Prostate gland (tissue), 2 donors: ENCODE data around the gene AOC2. TPM values are rescaled to one million over a fixed set of nuclear protein-coding genes. Genes with fewer than 3 reads are reported as not detected.
A peak's percentile ranks its signal among the peaks of the same experiment; 100 is the strongest.

Experiments
- DNase-seq: peaks from one replicate; pipeline ENCODE4 v3.0.0-alpha.2; 2019; ENCODE audit warnings: low spot score
- H3K27ac ChIP-seq, 2 donors: fragments of 200-600 bp; sonication (generic); 2 replicates each; pipeline ENCODE4 v1.5.1; 2017 to 2019
- H3K27me3 ChIP-seq: fragments of 200-600 bp; sonication (generic); replicated peaks from 2 replicates; pipeline ENCODE4 v1.5.1; 2019; ENCODE audit not compliant: insufficient read depth
- H3K36me3 ChIP-seq, 2 donors: fragments of 200-600 bp; sonication (generic); 1 replicate in 1 of 2; 2 replicates in 1 of 2; pipeline versions ENCODE4 v1.5.1 to v1.8.1; 2017 to 2019
- H3K4me1 ChIP-seq: fragments of 200-600 bp; sonication (generic); replicated peaks from 2 replicates; pipeline ENCODE4 v1.5.1; 2019
- H3K4me3 ChIP-seq, 2 donors: fragments of 200-600 bp; sonication (generic); 2 replicates each; pipeline ENCODE4 v1.5.1; 2017 to 2019
- H3K9me3 ChIP-seq: fragments of 200-600 bp; sonication (generic); 2 replicates; pipeline ENCODE4 v1.5.1; 2017
- CTCF ChIP-seq, 4 experiments: fragments of 200-600 bp in 2 of 4; fragments of 450-650 bp in 2 of 4; sonication (generic) in 2 of 4; IDR thresholded peaks; 1 replicate in 3 of 4; 2 replicates in 1 of 4; pipeline ENCODE4 v1.5.1; 2016 to 2019; ENCODE audit warnings: antibody characterized with exemption in 4 of 4, mild to moderate bottlenecking in 2 of 4, moderate library complexity in 2 of 4
- POLR2A ChIP-seq: fragments of 450-650 bp; IDR thresholded peaks from one replicate; pipeline ENCODE4 v1.6.1; 2016; ENCODE audit warnings: antibody characterized with exemption, mild to moderate bottlenecking
- POLR2AphosphoS5 ChIP-seq: sonication (generic); formaldehyde crosslinking; IDR thresholded peaks from one replicate; pipeline ENCODE4 v1.6.1; 2017; ENCODE audit warnings: antibody characterized with exemption
- WGBS: methylation state at CpG from one replicate; pipeline ENCODE4 v1.1.5; 2018; 5-methylcytosine and 5-hydroxymethylcytosine counted together
- intact Hi-C: fragments of 100-400 bp; cut with DNase I; formaldehyde crosslinking; loops from one replicate; pipeline ENCODE4 v1.14.2; 2022
- total RNA-seq, 2 donors: library from RNA; depleted of rRNA; stranded (reverse); fragments of >200 nt; gene quantifications; one replicate each; pipeline ENCODE4 v1.1.0, GENCODE V29; 2016

AOC2 gene
- total RNA-seq, 2 donors from 2014 or later = 0.27 to 4.9 TPM

DNA sequence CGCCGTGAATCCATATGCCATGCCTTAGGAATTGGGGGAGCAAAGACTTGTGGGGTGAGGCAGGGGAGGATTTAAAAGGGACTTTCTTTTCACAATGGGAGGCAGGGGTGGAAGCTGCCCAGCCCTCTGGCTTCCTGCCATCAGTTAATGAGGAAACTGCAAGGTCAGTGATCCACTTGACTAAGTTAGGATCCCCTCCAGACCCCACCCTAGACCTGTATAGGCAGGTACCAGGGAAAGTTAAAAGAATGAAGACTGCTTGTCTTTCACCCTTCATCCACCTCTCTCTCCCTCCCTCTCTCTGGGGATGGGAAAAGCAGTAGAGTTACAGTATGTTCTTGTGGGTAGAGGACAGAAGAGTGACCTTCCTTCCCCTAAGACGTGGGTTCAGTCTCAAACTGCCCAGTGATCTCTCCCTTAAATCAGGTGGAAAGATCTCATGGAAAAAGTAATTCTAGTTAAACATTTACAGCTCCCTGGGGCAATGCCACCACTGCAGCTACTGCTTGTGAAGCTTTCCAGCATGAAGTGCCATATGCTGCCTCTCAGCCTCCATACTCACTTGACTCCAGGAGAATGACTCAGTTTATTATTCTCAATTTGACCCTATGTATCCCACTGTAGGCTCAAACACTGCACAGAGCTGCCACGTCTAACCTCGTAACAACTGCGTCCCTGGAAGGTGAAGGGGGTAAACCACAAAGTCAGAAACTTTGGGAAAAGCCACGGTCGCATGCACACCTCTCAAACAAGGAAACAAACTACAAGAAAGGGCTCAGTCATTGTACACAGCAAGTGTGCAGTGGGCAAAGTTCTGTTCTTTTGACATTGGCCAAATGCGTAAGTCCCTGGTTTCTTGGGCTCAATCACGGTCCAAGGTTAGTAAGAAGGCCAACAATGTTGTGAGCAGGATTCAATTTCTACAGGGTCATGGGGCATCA, 47.0 kb upstream of the AOC2 start:
- TF ChIP-seq POLR2A (no peak), POLR2AphosphoS5 (peak; percentile 47), CTCF (IDR thresholded peaks at IDR 0.05) (no peak)
- Histone ChIP-seq H3K4me1 (no peaks in the 10 kb centered on the region), H3K9me3 (no peaks in the 10 kb centered on the region), H3K36me3 (no peaks in the 10 kb centered on the region), H3K4me3 (peak overlapping the region; percentile 66 to 75), H3K27me3 (no peaks in the 10 kb centered on the region), H3K27ac (peak overlapping the region; percentile 85 to 88)
- intact Hi-C loops = no loop called here
- WGBS = 70% methylated on average over 10 of the region's 10 CpGs
- DNase-seq = no peak

DNA sequence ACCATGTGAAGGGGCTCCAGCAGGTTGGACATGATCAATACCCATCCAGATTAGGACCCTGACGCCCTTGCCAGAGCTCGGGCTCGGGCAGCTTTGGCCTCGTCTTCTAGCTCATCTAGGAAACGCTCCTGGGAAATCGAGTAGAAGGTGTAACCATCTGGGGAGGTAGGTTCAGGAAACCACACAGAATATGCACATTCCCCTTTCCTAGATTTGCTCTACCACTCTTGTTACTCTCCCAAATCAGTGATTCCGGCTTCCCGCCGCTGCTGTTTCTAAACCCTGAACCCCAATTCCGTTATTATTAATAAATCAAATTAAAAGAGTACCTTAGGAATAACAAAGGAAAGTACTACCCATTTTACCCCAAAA, 46.4 kb upstream of the AOC2 start:
- TF ChIP-seq CTCF (IDR thresholded peaks at IDR 0.05) (no peak), POLR2A (no peak), POLR2AphosphoS5 (no peak)
- WGBS = 18% methylated on average over 10 of the region's 10 CpGs
- intact Hi-C loops = no loop called here

DNA sequence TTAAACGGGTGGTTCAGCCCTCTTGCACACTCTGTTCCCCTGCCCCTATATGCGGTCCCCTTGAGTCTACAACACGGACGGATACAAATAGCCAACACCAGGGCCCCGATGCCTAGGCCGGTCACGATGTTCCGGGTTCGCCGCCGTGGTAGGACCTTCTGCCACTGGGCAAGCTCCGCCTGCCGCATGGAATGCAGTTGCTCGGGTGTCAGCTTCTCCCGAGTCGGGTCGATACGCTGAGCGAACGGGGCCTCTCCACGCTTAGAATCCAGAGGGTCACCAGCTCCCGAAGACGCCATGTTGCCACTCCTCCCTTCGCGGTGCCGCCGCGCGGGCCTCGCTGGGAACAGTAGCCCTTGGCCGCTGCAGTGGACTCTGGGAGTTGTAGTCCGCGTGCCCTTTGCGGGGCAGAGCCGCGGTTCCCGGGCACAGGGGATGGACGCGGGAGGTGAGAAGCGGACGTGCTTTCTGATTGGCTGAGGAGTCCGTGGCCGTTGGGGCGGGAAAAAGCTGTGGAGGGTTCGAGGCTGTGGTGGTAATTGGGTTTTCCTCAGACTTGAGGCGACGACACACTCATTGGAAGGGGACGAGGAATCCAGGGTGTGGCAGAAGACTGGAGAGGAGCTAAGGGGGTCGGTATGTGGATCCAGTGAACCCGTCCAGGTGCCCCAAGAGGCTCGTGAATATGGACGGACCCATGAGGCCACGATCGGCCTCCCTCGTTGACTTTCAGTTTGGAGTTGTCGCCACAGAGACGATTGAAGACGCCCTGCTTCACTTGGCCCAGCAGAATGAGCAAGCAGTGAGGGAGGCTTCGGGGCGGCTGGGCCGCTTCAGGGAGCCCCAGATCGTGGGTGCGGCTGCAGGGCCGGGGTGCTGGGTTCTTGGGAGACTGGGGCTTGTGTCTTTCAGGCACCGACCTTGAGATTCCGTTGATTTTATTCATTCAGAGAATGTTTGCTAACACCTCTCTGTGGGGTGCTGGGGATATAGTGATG, 45.7 kb upstream of the AOC2 start, which contains the start of the genes CNTD1 and COA3:
Gene CNTD1 (plus strand): TSS at position 479 of the 998 bp plus-strand sequence. CDS start 207 bp downstream, at position 686.
Gene COA3 (minus strand): TSS at position 322 of the 998 bp plus-strand sequence. CDS start 23 bp downstream, at position 299.
- Histone ChIP-seq H3K4me3 (peak within 1 kb of the TSS; percentile 66 to 75), H3K27ac (peak within 1 kb of the TSS; percentile 85 to 88), H3K27me3 (no peaks in the 10 kb centered on the region), H3K36me3 (no peaks in the 10 kb centered on the region), H3K4me1 (no peaks in the 10 kb centered on the region), H3K9me3 (no peaks in the 10 kb centered on the region)
- 26% methylated on average over 65 of the region's 66 CpGs for WGBS
- intact Hi-C loops = no loop called here
- TF ChIP-seq POLR2A (no peak), CTCF (IDR thresholded peaks at IDR 0.05) (peak in 1 of 4 experiments; percentile 29), POLR2AphosphoS5 (peak; percentile 91)
- peak; percentile 79 for DNase-seq

More for the DNA sequence above, 46.4 kb upstream of the AOC2 start:
- DNase-seq = no peak
- Histone ChIP-seq H3K4me1 (no peaks in the 10 kb centered on the region), H3K27ac (peak overlapping the region; percentile 85 to 88), H3K36me3 (no peaks in the 10 kb centered on the region), H3K27me3 (no peaks in the 10 kb centered on the region), H3K4me3 (peak overlapping the region; percentile 66 to 75), H3K9me3 (no peaks in the 10 kb centered on the region)

DNA sequence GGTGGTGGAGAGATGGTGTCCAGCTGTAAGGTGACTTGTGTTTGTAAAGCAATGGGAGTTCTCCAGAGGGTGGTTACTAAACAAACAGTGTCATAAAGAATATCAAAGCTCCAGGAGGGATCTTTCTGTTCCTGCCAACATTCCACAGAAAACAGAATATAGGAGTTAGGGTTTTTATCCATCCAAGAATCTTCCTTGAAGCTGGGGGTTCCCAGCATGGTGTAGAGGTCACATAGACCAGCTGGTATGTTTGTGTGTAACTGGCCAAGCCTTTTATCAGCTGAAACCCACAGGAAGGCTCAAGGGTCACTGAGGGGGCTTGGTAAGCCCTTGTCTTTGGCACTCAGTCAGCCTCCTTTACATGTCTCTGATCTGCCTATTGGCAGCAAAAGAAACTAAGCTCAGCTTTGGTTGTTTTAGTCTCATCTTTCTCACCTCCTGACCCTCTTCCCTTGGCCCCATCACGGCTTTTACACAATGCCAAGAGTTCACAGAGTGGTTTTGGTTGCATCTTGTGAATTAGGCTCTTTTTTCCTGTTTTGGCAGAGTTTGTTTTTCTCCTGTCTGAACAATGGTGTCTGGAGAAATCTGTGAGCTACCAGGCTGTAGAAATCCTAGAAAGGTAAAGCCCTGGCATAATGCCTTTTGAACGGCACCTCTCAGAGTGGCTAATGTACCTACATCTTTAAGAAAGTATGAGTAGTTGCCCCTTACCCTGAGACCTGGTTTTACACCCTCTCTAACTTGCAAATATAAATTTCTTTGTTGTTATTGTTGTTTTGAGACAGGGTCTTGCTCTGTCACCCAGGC, 41.1 kb upstream of the AOC2 start:
- peaks cover 10% of the 10 kb centered on the region for H3K4me1 ChIP-seq
- TF ChIP-seq POLR2A = no peak
- peak; percentile 42 for TF ChIP-seq POLR2AphosphoS5
- TF ChIP-seq CTCF (IDR thresholded peaks at IDR 0.05) = no peak
- H3K27me3 ChIP-seq = no peaks in the 10 kb centered on the region
- H3K9me3 ChIP-seq = no peaks in the 10 kb centered on the region
- no peak for DNase-seq
- no peak overlapping the region for H3K4me3 ChIP-seq
- no peaks in the 10 kb centered on the region for H3K36me3 ChIP-seq
- intact Hi-C loops = no loop called here
- H3K27ac ChIP-seq = peak overlapping the region; percentile 84 to 93
- WGBS = 20% methylated on average over 2 of the region's 2 CpGs
